GM10266 (cell line): ENCODE results near the gene LPP.

Experiments used
- DNase-seq: peaks from one replicate; pipeline ENCODE4 v3.0.0; 2012; ENCODE audit errors: extremely low spot score
- CTCF ChIP-seq: IDR thresholded peaks from 2 replicates; pipeline ENCODE4 v1.5.1; 2012; ENCODE audit warnings: mild to moderate bottlenecking, low read depth; ENCODE audit not compliant: control insufficient read depth, insufficient read depth; ENCODE audit errors: missing control alignments

Gene LPP

GRCh38 chr3:188913084-188913483 is 759.1 kb downstream of the LPP start:
- DNase-seq, result no peak

GRCh38 chr3:188914552-188914951 is 760.6 kb downstream of the LPP start:
- DNase-seq, result no peak
- TF ChIP-seq CTCF, result no peak

More at GRCh38 chr3:188913084-188913483, 759.1 kb downstream of the LPP start:
- no peak for TF ChIP-seq CTCF

- TF ChIP-seq CTCF, result no peak
- DNase-seq, result no peak
Observed at GRCh38 chr3:188915127-188915526, 761.2 kb downstream of the LPP start.

GRCh38 chr3:188916934-188917401 is 763.0 kb downstream of the LPP start:
- DNase-seq, result no peak
- TF ChIP-seq CTCF, result no peak

- DNase-seq, result no peak
- TF ChIP-seq CTCF, result no peak
Observed at GRCh38 chr3:188918093-188918492, 764.1 kb downstream of the LPP start.

- DNase-seq, result no peak
- no peak for TF ChIP-seq CTCF
Observed at GRCh38 chr3:188923671-188924070, 769.7 kb downstream of the LPP start.

- no peak for TF ChIP-seq CTCF
- DNase-seq, result no peak
Observed at GRCh38 chr3:188925376-188925775, 771.4 kb downstream of the LPP start.

- TF ChIP-seq CTCF, result no peak
- no peak for DNase-seq
Observed at GRCh38 chr3:188926111-188926510, 772.2 kb downstream of the LPP start.
